ENCODE measurements around the gene RHOV.

Gene RHOV, protein sequence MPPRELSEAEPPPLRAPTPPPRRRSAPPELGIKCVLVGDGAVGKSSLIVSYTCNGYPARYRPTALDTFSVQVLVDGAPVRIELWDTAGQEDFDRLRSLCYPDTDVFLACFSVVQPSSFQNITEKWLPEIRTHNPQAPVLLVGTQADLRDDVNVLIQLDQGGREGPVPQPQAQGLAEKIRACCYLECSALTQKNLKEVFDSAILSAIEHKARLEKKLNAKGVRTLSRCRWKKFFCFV

DNA sequence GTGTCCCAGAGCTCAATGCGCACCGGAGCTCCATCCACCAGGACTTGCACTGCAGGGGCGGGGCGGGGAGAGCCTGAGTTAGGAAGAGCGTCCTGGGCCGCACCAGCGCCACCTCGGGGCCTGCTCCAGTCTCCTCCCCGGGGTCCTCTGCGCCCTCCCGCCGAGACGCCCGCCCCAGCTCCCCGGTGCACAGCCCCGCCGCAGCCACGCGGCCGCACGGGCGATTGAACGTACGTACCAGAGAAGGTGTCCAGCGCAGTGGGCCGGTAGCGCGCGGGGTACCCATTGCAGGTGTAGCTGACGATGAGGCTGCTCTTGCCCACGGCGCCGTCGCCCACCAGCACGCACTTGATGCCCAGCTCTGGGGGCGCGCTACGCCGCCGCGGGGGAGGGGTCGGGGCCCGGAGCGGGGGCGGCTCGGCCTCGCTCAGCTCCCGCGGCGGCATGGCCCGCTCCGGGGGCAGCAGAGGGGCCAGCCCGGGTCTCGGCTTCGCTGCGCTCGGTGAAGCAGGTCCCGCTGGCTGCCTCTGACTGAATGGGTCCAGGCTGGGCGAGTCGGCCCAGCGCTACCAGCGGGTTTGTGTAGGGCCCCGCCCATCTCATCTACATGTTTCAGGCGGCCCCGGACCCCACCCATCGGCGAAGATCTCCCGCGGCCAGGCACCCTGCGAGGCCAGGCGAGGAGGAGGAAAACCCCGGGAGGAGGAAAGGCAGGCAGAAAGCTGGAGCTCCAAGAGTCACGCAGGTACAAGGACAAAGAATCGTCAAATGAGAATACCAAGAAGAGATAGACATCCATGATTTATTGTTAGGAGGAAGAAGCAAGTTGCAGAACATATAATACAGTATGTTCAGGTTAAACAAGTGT is at the start of gene RHOV:
TSS of gene RHOV (minus strand) at position 541 of the 868 bp plus-strand sequence. CDS start at position 446, 95 bp downstream.
- DNase-seq = peak; percentile 48

- DNase-seq = no peak
Observed at GRCh38 chr15:40923551-40923950, 49.5 kb upstream of the RHOV start.

- DNase-seq = no peak
Observed at GRCh38 chr15:40922608-40923005, 48.6 kb upstream of the RHOV start.

GRCh38 chr15:40921949-40922607 is 48.0 kb upstream of the RHOV start:
- DNase-seq = no peak

DNA sequence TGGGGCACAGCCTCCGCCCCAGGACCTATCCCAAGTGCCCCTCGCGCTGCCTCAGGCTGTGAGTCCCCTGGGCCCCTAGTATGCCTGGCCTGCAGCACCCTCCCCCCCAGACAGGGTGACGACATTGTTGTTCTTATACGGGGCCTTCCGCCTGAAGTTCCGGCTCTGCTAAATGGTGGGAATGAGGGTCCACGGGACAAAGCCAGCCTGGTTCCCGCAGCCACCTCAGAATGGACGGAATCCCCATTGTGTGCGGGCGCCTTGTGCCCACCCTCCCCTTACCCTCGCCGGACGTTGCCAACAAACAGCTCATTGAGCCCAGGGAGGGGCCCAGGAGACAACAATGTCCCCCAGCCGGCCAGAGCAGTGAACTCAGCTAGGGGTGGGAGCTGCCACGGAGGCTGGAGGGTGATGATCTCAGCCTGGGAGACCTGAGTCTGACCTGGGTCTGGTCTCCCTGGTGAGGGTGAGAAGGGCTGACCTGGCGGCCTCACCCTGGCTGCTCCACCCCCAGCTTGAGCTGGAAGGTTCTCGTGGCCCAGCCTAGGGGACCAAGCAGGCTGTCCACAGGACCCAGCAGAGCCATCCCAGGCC is 44.9 kb upstream of the RHOV start:
- DNase-seq = no peak

DNA sequence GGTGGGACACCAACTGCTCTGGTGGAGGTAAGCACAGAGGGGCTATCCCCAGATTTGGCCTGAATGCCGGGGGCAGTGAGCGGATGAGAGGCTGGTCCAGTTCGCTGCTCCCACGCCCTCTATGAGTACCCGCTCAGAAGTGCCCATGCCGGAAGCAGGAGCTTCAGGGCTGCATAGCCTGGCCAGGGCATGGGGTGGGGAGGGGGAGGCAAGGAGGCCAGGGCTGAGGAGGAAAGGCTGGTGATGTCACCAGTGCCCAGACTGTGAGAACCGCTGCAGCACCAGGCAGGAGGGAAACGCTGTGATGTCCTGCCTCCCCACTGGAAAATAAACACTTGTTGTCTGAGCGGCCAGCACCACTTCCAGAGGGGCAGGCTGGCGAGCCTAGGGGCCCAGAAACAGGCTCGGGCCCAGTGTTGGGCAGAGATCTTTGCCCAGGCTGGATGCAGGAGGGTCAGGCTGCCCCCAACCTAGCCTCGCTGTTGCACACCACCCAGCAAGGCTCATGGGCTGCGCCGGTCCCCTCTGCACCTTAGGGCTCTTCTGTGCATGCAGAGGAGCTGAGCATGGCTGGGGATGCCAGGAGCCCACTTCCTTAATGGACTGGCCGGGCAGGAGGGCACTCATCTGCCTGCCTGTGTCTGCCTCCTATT is 44.2 kb upstream of the RHOV start:
- DNase-seq = peak; percentile 23

DNA sequence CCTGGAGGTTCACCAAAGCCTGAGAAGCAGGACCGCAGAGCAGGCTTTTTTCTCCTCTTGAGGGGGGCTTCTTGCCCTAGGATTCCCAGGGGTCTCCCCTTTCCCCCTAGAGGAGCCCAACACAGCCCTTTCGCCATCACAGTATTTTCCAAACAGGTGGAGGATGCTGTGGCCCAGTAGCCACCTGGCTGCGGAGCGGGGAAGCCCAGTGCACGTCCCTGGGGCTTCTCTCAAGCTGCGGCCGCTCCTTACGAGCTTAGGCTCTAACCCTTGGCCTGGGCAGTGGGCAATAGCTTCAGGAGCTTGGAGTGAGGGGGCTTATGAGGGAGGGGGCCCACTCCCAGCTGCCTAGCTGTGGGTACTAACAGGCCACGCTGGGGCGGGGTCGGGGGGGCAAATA is 43.6 kb upstream of the RHOV start:
- DNase-seq = no peak

DNA sequence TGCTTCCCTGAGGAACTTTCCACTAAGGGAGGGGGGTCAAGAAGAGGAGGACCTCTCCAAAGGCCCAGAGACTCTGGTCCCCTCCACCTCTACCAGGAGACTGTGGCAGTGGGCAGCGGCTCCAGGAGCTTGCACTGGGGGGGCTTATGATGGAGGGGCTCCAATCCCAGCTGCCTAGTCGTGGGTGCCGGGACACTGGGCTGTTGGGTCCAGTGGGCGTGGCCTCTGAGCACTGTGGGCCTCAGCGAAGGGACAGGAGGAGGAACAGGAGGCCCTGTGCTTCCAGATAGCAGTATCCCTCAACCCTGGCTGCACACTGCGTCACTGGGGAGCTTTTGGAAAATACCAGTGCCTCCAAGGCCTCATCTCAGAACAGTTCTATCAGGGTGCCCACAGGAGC is 41.6 kb upstream of the RHOV start:
- no peak for DNase-seq

GRCh38 chr15:40915116-40915661 is 41.2 kb upstream of the RHOV start:
- DNase-seq = no peak

DNA sequence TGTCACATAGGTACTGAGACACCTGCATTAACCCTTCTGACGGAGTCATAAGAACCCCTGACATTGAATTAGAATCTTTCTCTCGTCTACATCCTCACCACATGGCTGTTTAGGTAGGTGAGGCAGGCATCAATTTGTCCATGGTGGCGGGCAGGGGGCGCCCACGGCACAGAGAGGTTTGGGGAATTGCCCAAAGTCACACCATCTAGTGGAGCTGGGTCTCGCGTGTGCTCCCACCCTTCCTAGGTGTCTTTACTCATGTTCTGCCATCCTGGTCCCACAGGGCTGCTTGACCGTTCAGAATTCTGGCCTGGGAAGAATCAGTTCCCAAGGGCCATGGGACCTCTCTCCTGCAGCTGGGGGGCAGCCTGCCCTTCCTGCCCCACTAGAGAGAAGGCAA is 40.5 kb upstream of the RHOV start:
- no peak for DNase-seq

- DNase-seq = no peak
Observed at GRCh38 chr15:40914013-40914412, 40.0 kb upstream of the RHOV start.

DNA sequence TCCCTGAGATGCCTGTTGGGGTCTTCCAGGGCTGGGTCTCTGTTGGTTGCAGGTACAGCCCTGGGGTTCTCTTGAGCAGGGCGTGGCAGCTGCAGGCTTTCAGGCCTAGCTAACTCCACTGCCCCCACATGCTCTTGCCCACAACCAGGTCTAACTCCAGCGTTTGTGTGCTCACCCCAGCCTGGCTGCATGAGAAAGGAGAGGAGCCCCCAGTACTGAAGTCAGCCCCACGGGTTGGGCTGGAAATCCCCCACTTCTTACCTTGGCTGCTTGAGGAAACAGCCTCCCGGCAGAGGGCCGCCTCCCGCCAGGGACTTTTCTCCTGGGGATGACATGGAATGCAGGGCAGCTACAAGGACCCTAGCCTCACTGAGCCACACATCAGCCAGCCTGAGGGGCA is 38.4 kb upstream of the RHOV start:
- DNase-seq = no peak

DNA sequence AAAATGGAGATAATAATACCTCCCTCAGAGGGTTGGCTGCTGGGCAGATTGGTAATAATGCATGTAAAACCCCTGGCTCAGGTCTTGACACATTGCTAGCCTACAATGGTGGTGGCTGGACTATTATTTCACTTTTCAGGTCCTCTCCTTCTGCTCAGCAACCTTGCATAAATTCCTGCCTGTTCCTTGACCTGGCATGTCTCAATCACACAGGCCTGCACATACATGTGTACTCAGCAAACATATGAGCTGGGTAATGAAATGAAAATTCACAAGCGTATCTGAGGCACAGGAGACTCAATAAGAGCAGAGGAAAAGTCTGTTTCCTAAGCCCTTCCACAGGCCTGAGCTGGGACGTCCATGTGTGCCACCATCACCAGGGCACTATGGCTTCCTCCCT is 37.7 kb upstream of the RHOV start:
- DNase-seq = no peak

DNA sequence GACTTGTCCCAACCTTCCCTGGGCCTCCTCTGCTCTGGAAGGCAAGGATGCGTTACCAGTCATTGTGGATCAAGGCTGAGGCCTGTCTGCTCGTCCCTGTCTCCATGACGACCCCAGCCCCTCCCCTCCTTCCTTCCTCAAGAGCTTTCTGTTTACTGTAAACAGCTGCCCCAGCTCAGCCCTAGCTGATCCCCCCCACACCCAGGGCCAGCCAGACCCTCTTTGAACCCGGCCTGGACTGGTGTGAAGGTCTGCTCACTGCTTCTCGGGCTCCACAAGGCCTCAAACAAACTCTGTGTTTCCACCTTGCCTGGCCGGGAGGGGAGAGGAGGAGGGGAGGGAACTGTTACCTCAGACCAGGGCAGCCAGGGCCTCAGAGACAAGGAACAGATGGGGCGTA is 37.1 kb upstream of the RHOV start:
- no peak for DNase-seq

DNA sequence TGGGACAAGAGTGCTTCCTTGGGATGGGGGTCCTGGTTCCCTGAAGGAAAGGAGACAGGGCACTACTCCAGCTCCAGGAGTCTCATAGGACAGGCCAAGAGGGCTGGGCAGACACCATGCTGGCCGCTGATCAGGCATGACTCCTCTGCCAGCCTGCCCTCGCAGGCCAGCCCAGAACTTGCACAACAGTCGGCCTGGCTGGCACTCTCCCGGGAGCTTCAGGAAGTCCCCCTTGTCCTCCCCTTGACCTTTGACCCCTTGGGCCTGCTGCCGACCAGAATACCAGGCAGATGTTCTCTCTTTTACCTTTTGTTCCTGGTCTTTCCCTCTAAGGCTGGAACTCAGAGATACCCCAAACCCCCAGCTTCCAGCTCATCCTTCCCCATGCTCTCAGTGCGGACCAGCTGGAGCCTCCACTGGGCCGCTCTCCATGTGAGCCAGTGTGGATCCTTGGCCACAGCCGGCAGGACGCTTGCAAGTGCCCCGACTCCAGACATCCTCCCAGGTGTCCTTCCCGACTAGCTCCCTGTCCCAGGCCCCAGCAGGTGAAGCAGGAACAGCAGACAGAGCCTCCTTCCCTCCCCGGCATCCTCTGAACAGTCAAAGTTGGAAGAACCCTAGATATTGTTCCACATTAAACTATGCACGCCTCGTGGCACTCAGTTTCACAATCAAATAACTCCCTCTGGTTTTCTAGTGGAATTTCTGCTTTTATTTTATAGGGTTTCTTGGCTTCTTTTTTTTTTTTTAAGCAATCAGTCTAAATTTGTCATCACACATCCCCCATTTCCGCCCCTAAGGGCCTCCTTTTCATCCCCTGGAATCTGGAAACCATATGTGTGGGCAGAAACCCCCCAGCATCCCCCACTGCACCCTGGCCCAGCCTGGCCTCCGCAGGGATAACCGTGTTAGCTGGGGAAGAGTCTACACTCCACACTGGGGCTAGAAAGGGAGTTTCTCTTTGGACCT is 35.9 kb upstream of the RHOV start:
- DNase-seq = no peak

GRCh38 chr15:40908095-40908494 is 34.1 kb upstream of the RHOV start:
- no peak for DNase-seq

DNA sequence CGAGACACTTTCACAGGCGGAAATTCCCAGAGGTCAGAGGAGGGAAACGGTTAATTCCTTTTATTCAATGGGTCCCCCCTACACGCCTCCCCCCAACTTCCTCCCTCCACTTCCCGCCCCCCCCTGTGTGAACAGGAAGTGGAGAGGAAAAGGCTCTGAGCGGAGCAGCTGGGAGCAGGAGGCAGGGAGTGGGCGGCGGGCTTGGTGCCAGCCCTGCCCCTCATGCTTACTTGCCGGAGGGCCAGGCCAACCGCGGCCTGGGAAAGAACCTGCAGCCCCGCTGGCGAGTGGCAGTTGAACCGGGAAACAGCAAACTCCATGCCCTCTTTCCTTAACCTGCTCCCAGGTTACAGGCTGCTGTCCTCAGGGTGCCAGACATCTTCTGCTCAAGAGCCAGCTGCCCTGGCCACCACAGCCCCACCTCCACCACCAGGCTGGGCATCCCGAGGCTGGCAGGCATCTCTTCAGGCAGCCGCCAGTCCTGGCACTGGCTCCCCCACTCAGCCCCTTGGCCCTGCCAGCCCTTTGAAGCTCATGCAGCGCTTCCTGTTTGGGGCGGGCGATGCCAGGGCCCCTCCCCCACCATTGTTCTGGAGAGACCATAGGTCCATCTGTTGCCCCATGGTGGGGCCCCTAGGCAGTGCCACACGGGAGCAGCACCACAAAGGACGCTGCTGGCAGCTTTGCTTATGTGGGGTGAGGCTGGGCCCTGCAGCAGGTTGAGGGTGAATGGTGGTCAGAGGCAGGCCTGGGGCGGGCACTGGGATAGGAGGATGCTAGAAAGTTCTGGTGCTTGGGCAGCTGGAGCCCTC is 33.2 kb upstream of the RHOV start:
- DNase-seq = peak; percentile 68

GRCh38 chr15:40906091-40906990 is 32.3 kb upstream of the RHOV start:
- peak; percentile 91 for DNase-seq

GRCh38 chr15:40904552-40905201 is 30.6 kb upstream of the RHOV start:
- DNase-seq = no peak

All from NCI-H774 (cell line).